HS-5 (cell line): ENCODE measurements around the gene MYL11.
"Not testable (repeated sequence)": the region's sequence is repeated elsewhere in the genome, so short reads cannot be mapped to it uniquely, and the experiment has no call there.

Experiments used
- DNase-seq: peaks from one replicate; pipeline ENCODE4 v3.0.0-alpha.2; 2012; ENCODE audit warnings: low read depth

The MYL11 gene

GRCh38 chr16:30396627-30397026 is 22.0 kb downstream of the MYL11 start:
- not testable (repeated sequence) for DNase-seq

- DNase-seq: no peak
Observed at GRCh38 chr16:30397056-30397455, 22.5 kb downstream of the MYL11 start.

GRCh38 chr16:30397776-30398660 is 23.4 kb downstream of the MYL11 start:
- no peak for DNase-seq

- DNase-seq: no peak
Observed at GRCh38 chr16:30398661-30399434, 24.2 kb downstream of the MYL11 start.

GRCh38 chr16:30399435-30400186 is 25.0 kb downstream of the MYL11 start:
- no peak for DNase-seq

GRCh38 chr16:30401768-30402425 is 27.3 kb downstream of the MYL11 start:
- no peak for DNase-seq

- DNase-seq: no peak
Observed at GRCh38 chr16:30406795-30407101, 32.1 kb downstream of the MYL11 start.

GRCh38 chr16:30407102-30407803 is 32.7 kb downstream of the MYL11 start, which contains the start of gene ZNF771:
Gene ZNF771, plus strand, starts transcription at chr16:30407606. Its CDS starts 448 bp downstream, at chr16:30408054.
- DNase-seq: peak; percentile 60

- DNase-seq: no peak
Observed at GRCh38 chr16:30407804-30408534, 33.4 kb downstream of the MYL11 start.

- no peak for DNase-seq
Observed at GRCh38 chr16:30409125-30410060, 34.8 kb downstream of the MYL11 start.

GRCh38 chr16:30413112-30413806 is 38.7 kb downstream of the MYL11 start:
- DNase-seq: no peak

GRCh38 chr16:30414159-30414558 is 39.6 kb downstream of the MYL11 start:
- DNase-seq: no peak

- DNase-seq: no peak
Observed at GRCh38 chr16:30416047-30416603, 41.5 kb downstream of the MYL11 start.

- DNase-seq: no peak
Observed at GRCh38 chr16:30416624-30417528, 42.3 kb downstream of the MYL11 start.

- DNase-seq: no peak
Observed at GRCh38 chr16:30417529-30418349, 43.1 kb downstream of the MYL11 start.

GRCh38 chr16:30418350-30419181 is 44.0 kb downstream of the MYL11 start:
- no peak for DNase-seq
